Measurements from ENCODE around the gene KIAA0586. TPM values are rescaled to one million over a fixed set of nuclear protein-coding genes. Genes with fewer than 3 reads are reported as not detected.

KIAA0586 gene
- total and polyA plus RNA-seq, 10 of the 15 experiments (the other 5 are each of a cell fraction or from before 2014, with no cell fraction given), result 7.1 to 27.6 (median 19.1) TPM

- TF ChIP-seq SMAD1 (IDR thresholded peaks at IDR 0.05; ENCODE audit: low read depth, partially characterized antibody) (no peak), ZSCAN29 (IDR thresholded peaks at IDR 0.05) (0 out of 2 replicates have a peak, but pooled peaks have one; percentile 7), MEF2B (IDR thresholded peaks at IDR 0.05; ENCODE audit: partially characterized antibody, poor library complexity, severe bottlenecking) (no peak), NFIC (IDR thresholded peaks at IDR 0.05; ENCODE audit: low read depth, low read length) (no peak), ETV6 (conservative IDR thresholded peaks at IDR 0.05 in 1 of 2, IDR thresholded peaks at IDR 0.05 in 1 of 2; ENCODE audit: borderline replicate concordance in 1 of 2, low read depth in 1 of 2) (no peak), PAX8 (IDR thresholded peaks at IDR 0.05) (no peak), STAT1 (conservative IDR thresholded peaks at IDR 0.05) (0 out of 2 replicates have a peak, but pooled peaks have one; percentile 59), POU2F2 (IDR thresholded peaks at IDR 0.05; ENCODE audit: borderline replicate concordance, low read depth, low read length) (no peak), DPF2 (IDR thresholded peaks at IDR 0.05) (peak; percentile 81), CEBPZ (IDR thresholded peaks at IDR 0.05; ENCODE audit: low read depth, low read length) (no peak), SREBF2 (IDR thresholded peaks at IDR 0.05; ENCODE audit: low read length) (no peak), RAD21 (IDR thresholded peaks at IDR 0.05; ENCODE audit: insufficient read depth, low read depth, low read length) (peak; percentile 19; the same call in 1 of the 2 replicates), SREBF1 (IDR thresholded peaks at IDR 0.05; ENCODE audit: low read length) (no peak), ZNF592 (IDR thresholded peaks at IDR 0.05) (0 out of 2 replicates have a peak, but pooled peaks have one; percentile 24), HDGF (IDR thresholded peaks at IDR 0.05) (no peak), NRF1 (conservative IDR thresholded peaks at IDR 0.05; ENCODE audit: low read depth, low read length) (peak; percentile 51), SMC3 (IDR thresholded peaks at IDR 0.05; ENCODE audit: borderline replicate concordance, low read length) (peak; percentile 25; the same call in 1 of the 2 replicates), YY1 (IDR thresholded peaks at IDR 0.05; ENCODE audit: low read depth, low read length) (peak; percentile 74), ZNF24 (IDR thresholded peaks at IDR 0.05) (0 out of 2 replicates have a peak, but pooled peaks have one; percentile 15), RB1 (IDR thresholded peaks at IDR 0.05; ENCODE audit: borderline replicate concordance) (peak; percentile 72; the same call in 1 of the 2 replicates), IRF4 (IDR thresholded peaks at IDR 0.05; ENCODE audit: low read depth, low read length) (no peak), TCF3 (IDR thresholded peaks at IDR 0.05; ENCODE audit: borderline replicate concordance, insufficient read depth, low read depth, low read length) (0 out of 2 replicates have a peak, but pooled peaks have one; percentile 63), GATAD2B (conservative IDR thresholded peaks at IDR 0.05; ENCODE audit: low read depth) (peak; percentile 87; the same call in 1 of the 2 replicates)
These were observed 31.4 kb upstream of the KIAA0586 start, which contains the start of gene TOMM20L (continued) for GRCh38 chr14:58395812-58396788.

Data from GM12878 (cell line).